HG02884 (cell line): ENCODE data around the gene AEBP1.

ENCODE experiments used
- ATAC-seq: cut with Tn5 transposase; IDR thresholded peaks from one replicate; pipeline ENCODE4 v1.9.1; 2021; ENCODE audit warnings: mild to moderate bottlenecking, moderate library complexity; ENCODE audit not compliant: unreplicated experiment

AEBP1 gene

DNA sequence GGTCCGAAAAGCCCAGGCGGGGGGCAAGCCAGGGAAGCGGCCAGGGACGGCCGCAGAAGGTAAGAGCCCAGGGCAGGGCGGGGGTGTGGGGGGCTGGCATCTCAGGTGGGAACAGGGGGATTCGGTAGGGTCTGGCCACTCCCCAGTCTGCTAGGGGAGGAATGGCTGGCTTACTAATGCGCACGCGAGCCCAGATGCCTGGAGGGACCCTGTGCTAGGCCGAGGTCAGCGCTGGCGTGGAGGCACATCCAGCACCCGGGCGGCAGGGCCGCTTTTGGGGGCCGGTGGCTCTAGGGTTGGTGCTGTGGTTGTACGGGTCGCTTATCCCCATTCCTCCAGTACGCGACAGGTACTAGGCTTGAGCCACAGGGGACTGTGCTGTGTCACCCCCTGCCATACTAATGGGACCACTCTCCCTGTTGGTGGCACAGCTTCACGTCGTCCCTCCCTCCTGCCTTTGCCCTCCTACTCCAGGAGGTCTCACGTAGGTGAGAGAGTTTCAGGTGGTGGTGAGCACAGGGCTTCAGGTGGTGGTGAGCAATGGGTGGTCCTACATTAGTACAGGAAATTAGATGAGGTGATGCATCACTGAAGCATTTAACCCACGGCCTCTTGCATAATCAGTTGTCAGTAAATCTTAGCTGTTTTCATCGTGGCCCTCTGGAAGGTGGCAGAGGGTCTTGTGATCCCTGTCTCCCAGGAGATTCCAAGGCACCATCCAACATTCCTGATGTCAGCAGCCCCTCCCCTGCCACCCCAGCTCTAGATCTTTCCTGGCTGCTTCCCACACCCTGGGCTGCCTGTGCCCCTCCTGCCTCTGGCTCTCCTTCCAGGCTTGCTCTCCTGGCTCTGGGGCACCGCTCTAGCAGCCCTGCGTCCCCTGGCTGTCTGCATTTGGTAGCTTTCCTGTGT is 971 bp downstream of the AEBP1 start:
- ATAC-seq = no peak

DNA sequence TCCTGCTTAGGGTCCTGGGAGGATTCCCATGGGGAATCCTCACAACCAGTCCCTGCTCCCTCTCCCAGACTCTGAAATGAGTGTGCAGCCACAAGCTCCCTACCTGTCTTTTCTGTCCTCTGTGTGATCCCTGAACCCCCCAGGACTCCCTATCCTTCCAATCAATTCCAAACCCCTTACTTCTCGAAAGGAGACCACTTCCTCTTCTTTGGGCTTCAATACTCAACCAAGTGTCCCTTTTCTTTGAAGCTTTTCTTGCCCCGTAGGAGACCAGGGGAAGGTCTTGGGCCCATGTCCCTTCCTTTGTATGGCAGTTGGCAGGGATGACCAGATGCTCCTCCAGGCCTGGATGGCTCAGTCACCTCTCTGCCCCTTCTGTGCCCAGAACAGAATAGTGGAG is 1.7 kb downstream of the AEBP1 start:
- ATAC-seq = no peak

DNA sequence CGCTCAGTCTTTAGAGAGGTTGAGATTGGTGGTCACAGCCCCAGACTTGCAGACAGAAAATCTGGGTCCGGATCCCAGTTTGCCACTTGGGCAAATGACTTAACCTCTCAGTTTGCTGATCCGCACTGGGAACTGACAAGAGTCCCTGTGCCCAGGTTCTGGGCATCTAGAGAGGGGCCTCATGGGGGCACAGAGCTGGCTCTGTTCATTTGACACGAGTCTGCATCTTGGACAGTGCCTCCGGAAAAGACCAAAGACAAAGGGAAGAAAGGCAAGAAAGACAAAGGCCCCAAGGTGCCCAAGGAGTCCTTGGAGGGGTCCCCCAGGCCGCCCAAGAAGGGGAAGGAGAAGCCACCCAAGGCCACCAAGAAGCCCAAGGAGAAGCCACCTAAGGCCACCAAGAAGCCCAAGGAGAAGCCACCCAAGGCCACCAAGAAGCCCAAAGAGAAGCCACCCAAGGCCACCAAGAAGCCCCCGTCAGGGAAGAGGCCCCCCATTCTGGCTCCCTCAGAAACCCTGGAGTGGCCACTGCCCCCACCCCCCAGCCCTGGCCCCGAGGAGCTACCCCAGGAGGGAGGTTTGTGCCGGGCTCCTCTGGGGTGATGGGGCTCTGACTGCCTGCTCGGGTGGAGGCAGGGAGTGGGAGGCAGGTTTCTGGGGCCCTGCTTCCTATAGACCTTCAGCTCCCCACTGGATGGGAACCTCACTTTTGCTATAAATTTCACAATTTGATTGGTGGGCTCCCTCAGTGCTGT is 2.3 kb downstream of the AEBP1 start:
- ATAC-seq = no peak

DNA sequence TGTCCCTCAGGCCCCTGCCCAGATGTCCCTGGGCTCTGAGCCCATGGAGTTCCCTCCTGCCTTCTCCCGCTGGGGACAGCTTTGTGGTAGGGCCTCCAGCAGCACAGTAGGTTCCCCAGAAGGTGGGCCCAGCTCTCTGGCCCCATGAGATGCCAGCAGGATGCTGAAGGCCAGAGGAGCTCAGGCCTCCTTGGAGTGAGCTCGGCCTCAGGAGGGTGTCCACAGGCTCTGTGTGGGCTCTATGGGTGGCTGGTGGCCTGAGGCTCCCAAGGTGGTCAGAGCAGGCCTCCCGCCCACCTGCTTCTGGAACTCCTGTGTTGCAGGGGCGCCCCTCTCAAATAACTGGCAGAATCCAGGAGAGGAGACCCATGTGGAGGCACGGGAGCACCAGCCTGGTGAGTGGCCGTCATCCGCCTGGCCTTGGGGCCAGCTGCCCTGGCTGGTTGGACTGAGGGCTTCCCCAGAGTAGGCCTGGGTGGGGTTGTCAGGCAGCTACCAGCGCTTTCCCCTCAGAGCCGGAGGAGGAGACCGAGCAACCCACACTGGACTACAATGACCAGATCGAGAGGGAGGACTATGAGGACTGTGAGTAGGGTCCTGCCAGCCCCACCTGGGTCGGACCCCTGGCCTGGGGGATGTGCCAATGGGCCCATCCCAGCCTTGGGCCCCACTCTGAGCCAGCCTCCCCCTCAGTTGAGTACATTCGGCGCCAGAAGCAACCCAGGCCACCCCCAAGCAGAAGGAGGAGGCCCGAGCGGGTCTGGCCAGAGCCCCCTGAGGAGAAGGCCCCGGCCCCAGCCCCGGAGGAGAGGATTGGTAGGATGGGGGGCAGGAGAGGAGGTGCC is 3.2 kb downstream of the AEBP1 start:
- no peak for ATAC-seq

DNA sequence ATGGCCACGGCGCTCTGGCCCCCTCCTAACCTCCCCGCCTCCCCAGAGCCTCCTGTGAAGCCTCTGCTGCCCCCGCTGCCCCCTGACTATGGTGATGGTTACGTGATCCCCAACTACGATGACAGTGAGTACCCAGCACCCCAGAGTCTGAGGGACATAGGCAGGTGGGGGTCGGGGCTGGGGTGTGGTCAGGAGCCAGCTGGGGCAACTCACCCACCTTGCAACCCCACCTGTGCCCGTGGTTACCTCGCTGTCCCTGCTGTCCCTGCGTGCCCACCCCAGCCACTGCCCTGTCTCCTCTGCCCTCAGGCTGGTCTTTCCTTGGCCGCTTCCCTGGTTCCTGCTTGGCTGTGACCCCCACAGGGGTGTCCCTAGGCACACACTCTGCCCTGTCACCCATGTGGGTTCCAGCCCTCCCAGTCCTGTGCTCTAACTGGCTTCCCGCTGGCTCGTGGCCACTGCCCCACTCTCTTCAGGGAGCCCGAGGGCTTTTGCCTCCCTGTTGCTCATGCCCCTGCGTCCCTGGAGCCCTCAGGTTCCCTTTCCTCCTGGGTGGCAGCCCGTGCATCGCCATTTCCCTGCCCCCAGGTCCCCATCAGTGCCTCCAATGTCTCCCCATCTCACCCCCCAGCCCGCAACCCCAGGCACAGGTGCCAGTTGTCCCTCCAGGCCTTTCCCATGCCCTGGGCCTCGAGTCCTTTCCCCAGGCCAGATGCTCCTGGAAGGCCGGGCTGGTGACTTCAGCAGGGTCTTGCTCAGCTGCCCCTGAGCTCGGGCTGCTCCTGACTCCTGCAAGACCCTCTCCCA is 4.0 kb downstream of the AEBP1 start:
- ATAC-seq = no peak

DNA sequence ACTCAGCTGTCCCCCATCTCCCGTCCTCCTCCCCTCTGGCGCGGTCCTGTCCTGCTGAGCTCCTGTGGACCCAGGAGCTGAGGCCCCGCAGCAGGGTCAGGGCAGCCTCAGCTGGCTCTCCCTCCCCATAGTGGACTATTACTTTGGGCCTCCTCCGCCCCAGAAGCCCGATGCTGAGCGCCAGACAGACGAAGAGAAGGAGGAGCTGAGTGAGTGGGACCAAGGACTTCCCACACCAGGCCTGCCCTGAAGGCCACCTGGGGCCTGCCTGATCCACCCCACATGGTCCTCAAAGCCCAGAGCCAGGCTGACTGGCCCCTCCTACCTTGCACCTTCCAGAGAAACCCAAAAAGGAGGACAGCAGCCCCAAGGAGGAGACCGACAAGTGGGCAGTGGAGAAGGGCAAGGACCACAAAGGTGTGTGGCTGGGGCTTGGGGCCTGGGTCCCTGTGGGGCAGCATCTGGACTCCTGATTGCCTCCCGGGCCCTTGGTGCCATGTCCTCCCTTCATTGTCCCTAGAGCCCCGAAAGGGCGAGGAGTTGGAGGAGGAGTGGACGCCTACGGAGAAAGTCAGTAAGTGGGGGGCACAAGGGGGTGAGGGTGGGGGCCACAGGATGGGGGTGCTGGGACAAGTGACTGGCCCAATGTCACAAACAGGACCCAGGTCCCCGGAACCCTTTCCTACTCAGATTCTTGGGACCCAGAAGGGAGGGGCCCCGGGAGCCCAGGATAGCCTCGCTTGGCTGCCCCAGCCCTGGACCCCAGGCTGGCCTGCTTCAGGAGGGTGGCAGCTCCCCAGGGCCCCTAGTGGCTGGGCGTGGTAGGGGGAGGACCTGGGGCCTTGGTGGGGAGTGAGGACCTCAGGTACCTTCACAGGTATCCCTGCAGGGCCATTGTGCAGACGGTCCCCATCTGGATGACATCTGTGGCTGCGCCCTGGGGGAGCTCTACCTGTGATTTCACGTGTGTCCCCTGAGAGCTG is 4.9 kb downstream of the AEBP1 start:
- no peak for ATAC-seq

DNA sequence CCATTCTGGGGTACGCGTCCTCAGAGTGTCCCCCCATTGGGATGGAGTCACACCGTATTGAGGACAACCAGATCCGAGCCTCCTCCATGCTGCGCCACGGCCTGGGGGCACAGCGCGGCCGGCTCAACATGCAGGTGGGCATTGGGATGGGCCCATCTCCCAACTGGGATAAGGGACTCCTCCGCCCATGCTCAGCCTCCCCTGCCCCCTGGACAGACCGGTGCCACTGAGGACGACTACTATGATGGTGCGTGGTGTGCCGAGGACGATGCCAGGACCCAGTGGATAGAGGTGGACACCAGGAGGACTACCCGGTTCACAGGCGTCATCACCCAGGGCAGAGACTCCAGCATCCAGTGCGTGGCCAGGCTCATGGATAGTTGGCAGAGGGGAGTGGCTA is 5.8 kb downstream of the AEBP1 start:
- ATAC-seq = no peak

DNA sequence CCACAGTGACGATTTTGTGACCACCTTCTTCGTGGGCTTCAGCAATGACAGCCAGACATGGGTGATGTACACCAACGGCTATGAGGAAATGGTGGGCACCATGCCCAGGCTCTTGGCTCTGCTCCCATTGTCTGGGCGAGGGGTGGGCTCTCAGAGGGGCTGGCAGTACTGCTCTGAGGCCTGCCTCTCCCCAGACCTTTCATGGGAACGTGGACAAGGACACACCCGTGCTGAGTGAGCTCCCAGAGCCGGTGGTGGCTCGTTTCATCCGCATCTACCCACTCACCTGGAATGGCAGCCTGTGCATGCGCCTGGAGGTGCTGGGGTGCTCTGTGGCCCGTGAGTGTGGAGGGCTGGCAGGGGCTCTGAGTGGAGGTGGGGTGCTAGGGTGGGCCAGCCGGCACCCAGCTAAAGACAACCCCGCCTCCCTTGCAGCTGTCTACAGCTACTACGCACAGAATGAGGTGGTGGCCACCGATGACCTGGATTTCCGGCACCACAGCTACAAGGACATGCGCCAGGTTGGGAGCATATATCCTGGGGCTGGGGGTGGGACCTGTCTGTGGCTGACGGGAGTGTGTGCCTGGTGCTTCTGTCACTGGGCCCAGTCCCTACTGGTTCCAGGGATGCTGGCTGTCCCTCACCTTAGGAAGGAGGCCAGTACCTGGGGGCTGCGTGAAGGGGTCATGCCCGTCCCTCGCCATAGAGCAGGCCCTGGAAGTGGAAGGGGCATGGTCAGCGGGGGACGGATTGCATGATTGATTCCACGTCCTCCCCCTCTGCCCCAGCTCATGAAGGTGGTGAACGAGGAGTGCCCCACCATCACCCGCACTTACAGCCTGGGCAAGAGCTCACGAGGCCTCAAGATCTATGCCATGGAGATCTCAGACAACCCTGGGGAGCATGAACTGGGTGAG is 6.8 kb downstream of the AEBP1 start:
- no peak for ATAC-seq

DNA sequence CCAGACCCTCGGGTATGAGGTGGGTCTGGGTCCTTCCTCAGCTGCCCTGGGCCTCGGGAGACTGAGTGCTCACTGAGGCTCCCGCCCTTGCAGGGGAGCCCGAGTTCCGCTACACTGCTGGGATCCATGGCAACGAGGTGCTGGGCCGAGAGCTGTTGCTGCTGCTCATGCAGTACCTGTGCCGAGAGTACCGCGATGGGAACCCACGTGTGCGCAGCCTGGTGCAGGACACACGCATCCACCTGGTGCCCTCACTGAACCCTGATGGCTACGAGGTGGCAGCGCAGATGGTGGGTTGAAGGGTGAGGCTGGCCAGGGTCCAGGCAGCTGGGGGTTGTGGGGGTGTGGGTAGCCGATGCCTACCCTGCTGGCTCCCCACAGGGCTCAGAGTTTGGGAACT is 7.6 kb downstream of the AEBP1 start:
- ATAC-seq = no peak

DNA sequence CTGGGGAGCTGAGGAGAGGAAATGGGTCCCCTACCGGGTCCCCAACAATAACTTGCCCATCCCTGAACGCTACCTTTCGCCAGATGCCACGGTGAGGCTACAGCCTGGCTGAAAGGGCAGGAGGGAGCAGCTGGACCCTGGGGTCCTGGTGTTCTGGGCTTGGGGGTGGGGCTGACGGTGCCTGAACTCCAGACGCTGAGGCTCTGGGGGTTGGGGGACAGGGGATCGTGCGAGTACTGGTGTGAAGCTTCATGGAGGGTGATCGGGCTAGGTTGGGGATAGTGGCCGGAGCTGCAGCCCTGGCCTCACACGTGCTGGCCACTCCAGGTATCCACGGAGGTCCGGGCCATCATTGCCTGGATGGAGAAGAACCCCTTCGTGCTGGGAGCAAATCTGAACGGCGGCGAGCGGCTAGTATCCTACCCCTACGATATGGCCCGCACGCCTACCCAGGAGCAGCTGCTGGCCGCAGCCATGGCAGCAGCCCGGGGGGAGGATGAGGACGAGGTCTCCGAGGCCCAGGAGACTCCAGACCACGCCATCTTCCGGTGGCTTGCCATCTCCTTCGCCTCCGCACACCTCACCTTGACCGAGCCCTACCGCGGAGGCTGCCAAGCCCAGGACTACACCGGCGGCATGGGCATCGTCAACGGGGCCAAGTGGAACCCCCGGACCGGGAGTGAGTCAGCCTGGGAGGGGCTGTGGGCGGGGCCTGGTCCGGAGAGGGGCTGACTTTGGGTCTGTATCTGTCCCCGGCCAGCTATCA is 8.3 kb downstream of the AEBP1 start:
- ATAC-seq = no peak

DNA sequence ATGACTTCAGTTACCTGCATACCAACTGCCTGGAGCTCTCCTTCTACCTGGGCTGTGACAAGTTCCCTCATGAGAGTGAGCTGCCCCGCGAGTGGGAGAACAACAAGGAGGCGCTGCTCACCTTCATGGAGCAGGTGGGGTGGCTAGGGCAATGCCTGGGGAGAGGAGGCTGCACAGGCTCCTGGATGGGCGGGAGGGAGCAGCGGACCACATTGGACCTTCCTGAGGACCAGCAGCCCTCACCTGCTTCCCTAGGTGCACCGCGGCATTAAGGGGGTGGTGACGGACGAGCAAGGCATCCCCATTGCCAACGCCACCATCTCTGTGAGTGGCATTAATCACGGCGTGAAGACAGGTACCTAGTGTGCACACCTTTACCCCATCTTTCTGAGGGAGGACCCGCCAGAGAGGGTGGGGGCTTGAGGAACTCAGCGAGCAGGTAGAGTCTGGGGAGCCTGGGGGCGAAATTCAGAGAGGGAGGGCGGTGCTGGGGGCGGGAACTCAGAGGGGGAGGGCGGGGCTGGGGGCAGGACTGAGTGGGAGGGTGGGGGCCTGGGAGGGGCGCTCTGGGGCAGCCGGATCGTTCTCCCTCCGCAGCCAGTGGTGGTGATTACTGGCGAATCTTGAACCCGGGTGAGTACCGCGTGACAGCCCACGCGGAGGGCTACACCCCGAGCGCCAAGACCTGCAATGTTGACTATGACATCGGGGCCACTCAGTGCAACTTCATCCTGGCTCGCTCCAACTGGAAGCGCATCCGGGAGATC is 9.0 kb downstream of the AEBP1 start:
- ATAC-seq = no peak

DNA sequence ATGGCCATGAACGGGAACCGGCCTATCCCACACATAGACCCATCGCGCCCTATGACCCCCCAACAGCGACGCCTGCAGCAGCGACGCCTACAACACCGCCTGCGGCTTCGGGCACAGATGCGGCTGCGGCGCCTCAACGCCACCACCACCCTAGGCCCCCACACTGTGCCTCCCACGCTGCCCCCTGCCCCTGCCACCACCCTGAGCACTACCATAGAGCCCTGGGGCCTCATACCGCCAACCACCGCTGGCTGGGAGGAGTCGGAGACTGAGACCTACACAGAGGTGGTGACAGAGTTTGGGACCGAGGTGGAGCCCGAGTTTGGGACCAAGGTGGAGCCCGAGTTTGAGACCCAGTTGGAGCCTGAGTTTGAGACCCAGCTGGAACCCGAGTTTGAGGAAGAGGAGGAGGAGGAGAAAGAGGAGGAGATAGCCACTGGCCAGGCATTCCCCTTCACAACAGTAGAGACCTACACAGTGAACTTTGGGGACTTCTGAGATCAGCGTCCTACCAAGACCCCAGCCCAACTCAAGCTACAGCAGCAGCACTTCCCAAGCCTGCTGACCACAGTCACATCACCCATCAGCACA is 9.7 kb downstream of the AEBP1 start:
- ATAC-seq = no peak

DNA sequence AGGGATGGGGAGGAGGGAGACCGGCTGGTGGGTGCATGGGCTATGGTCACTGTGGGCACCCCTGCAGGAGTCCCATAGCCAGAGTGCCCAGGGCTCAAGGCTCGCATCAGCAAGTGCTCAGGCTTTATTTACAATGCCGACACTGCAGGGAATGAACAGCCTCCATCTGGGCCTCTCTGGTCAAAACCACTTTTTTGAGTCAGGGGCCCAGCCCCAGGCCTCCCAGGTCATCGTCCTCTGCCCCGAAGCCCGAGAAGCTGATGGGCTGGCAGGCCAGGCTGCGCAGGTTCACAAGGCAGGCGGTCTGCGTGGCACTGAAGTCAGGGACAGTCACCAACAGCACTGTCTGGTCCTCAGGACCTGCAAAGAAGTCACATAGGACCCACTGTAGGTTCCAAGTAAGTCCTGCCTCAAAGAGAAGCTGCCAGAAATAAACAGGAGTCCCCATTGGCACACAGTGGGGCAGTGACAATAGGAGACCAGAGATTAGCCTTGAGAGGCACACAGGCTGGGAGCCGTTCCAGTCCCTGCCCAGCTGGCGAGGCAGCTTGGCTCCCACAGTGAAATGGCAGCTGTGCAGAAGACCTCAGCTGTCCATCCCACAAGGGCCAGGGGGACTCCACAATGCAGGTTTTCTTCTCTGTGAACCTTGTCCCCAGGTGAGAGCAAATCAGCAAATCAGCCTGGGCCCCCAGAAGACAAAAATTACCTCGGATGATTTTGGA is 10.6 kb downstream of the AEBP1 start:
- no peak for ATAC-seq

DNA sequence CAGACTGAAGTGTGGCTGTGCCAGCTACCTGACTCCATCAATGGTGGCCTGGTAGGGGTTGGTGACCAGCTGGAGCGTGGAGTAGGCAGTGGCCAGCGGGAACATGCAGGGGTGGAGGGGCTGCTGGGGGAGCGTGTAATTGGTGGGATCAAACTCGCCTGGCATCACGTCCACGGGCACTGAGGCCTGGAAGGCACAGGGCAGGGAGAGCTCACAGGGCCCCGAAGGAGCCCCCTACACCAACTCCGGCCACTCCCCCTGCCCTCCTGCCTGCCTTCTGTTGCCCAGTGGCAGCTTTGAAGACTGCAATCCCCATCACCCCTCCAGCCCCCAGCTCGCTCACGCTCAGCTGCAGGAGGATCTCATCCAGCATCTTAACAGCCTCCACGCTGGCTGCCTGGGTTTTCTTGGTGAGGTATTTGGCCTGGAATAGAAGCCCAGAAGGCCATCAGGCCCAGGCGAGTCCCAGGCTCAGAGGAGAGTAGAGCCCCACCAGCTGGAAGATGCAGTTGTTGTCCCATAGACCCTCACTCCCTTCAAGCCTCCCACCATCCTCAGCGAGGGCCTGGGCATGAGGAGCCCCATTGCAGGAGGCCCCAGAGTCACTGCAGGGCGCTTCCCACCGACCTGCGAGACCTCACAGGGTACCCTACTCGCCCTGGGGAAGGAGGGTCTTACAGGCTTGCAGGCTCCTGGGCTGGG is 12.1 kb downstream of the AEBP1 start:
- ATAC-seq = no peak
